Non-pigmented ciliary epithelial cell (primary cell): Measurements from ENCODE around the gene SCN1B.
"Not testable (repeated sequence)": the region's sequence is repeated elsewhere in the genome, so short reads cannot be mapped to it uniquely, and the experiment has no call there.

Experiments used
- DNase-seq: peaks from one replicate; pipeline ENCODE4 v3.0.0-alpha.2; 2010; ENCODE audit warnings: low read depth

SCN1B gene

GRCh38 chr19:35030257-35031071, at the start of gene SCN1B:
Gene SCN1B (plus strand): TSS chr19:35030470. CDS start chr19:35030821, 351 bp downstream.
- DNase-seq = no peak

GRCh38 chr19:34982275-34982674, 48.0 kb upstream of the SCN1B start:
- no peak for DNase-seq

DNA sequence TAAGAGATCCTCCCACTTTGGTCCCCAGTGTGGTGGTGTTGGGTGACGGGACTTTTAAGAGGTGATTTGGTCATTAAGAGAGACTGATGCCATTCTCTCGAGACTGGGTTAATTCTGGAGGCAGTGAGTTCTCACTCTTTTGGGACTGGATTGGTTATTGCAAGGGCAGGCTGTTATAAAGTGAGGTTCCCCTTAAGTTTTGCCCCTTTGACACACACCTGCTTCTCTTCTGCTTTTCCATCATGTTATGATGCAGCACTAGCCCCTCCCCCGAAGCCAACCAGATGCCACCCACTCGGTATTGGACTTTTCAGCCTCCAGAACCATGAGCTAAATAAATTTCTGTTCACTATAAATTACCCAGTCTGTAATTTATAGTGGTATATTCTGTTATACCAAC, 46.5 kb upstream of the SCN1B start:
- DNase-seq = no peak

GRCh38 chr19:34984287-34984686, 46.0 kb upstream of the SCN1B start:
- no peak for DNase-seq

- no peak for DNase-seq
Observed at GRCh38 chr19:34985249-34986022, 44.8 kb upstream of the SCN1B start.

GRCh38 chr19:34988119-34988518, 42.2 kb upstream of the SCN1B start:
- DNase-seq = no peak

GRCh38 chr19:34989298-34989697, 41.0 kb upstream of the SCN1B start:
- DNase-seq = no peak

- no peak for DNase-seq
Observed at GRCh38 chr19:34990578-34991192, 39.6 kb upstream of the SCN1B start.

DNA sequence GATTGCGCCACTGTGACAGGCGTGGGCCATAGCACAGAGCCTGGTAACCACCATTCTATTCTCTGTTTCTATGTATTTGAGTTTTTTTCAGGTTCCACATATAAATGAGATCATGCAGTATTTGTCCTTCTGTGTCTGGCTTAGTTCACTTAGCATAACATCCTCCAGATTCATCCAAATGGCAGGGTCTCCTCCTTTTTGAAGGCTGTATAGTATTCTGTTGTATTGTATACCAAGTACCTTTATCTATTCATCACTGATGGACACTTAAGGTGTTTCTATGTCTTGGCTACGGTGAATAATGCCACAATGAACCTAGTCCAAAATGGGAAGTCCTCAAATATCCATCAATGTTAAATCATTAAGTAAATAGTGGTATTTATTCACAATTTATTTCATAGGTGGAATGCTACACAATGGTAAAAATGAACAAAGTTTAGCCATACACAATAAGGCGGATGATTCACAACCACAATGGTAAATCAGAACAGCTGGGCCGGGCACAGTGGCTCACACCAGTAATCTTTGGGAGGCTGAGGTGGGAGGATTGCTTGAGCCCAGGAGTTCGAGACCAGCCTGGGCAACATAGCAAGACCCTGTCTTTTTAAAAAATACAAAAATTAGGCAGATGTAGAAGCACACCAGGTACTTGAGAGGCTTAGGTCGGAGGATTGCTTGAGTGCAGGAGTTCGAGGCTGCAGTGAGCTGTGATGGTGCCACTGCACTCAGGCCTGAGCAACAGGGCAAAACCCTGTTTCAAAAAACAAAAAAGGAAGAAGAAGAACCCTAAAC, 38.5 kb upstream of the SCN1B start:
- DNase-seq = no peak

DNA sequence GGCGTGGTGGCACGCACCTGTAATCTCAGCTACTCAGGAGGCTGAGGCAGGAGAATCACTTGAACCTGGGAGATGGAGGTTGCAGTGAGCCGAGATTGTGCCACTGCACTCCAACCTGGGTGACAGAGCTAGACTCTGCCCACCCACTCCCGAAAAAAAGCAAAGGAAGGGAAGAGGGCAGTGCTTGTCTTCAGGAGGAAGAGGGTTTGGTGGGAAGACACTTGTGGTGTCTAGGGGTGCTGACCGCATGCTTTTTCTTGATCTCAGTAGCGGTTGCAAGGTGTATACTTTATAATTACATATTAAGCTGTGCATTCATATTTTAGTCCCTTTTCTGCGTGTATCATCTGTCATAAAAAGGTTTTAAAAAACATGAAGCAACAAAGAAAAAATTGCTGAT, 37.7 kb upstream of the SCN1B start:
- DNase-seq = not testable (repeated sequence)

- DNase-seq = no peak
Observed at GRCh38 chr19:34994286-34994642, 36.0 kb upstream of the SCN1B start.

DNA sequence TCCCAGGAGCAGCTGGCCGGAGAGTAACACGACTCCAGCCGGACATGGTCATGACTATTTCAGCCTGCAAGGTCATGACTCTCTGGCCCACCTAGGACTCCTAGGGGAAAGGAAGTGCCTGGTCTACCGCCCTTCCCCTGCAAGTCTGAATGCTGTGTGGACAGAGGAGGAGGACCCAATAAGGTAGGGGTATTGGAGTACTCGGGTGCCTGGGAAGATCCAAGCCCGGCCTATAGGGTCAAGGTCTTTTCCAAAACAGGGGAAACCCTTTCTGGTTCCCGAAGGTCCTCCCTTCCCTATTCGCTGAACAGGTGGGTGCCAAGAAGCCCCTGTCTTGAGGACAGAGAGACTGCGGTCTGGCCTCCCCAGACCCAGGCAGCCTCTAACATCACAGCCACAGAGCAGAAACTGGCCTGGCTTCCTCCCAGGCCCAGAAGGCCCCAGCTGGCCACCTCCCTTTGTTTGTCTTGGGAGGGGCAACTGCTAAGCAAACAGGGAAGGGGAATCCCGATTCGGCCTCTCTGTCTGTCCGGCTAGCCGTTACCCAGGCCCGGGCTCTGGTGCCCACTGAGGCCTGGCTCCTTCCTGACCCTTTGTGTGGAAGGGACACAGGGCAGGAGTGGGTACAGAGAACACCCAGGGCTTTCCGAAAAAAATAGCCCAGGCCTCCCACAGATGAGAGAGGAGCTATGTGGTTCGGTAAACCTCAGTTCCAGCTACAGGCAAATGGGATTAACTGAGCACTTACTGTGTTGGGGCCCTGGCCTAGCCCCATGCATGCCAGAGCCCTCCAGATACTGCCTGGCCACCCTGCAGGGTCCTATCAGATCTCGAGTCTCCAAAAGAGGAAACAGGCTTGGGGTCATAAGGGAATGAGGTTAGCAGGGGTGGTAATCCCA, 35.4 kb upstream of the SCN1B start:
- no peak for DNase-seq

DNA sequence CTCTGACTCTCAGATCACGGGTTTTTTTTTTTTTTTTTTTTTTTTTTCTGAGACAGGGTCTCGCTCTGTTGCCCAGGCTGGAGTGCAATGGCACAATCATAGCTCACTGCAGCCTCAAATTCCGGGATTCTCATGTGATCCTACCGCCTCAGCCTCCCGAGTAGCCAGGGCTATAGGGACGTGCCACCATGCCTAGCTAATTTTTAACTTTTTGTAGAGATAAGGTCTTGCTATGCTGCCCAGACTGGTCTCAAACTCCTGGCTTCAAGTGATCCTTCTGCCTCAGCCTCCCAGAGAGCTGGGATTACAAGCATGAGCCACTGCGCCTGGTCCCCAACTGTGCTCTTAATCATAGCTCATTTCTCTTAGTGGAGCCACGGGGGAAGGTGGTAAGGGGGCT, 34.7 kb upstream of the SCN1B start:
- DNase-seq = no peak

DNA sequence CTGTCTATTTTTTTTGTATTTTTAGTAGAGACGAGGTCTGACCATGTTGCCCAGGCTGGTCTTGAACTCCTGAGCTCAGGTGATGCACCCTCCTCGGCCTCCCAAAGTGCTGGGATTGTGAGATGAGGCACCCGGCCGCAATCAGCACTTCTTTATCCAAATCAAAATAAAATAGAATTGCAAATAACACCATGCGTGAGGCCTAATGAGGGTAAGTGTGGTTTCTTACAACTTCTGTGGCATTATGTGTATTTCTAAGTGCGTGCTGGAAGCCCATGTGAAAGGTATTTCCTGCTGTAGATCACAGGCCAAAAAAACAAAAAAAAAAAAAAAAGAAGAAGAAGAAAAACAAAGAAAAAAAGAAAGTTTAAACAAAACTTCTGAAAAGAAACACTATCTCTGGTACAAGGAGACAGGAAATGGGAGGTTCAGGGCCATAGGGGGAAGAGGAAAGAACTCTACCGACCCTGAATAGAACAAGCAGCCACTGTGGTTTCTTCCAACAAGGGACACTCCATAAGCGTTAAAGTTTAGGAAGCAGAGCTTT, 33.1 kb upstream of the SCN1B start:
- no peak for DNase-seq

- DNase-seq = not testable (repeated sequence)
Observed at GRCh38 chr19:34998224-34998623, 32.0 kb upstream of the SCN1B start.

- DNase-seq = no peak
Observed at GRCh38 chr19:34998777-34999497, 31.3 kb upstream of the SCN1B start.

DNA sequence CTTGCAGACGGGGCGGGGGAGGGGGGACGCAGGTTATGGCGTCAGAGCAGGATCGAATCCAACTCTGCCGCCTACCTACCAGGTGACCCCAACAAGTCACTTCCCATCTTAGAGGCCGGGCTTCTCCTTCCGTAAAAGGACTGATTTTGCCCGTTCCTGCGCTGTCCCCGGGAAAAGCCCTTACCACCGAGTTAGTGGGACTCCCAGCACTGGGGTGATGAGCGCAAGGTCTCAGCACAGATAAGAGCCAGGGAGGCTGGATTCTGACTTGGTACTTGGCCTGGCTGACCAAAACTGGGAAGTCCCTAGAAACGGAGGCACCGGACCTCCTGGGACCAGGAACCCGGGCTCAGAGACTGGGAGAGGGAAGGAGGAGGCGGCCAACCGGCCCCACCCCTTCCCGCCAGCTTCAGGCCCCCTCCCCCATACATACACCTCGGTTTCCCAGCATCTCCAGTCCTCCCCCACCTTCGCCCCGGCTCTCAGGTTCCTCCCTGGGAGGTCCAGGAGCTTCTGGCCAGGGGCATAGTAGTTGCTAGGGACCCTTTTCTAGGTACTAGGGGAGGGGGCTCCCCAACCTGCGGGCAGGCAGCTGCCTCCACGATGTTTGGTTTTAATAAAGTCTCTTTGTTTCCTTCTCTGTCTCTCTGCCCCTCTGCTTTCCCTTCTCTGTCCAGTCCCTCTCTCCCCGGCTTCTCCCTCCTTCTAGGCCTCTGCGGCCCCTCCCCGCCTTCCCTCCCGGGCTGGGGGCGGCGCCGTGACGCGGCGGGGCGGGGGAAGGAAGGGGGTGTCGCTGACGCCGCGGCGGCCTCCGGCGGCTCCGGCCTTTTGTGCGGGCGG, 30.6 kb upstream of the SCN1B start, which contains the start of gene GRAMD1A:
GRAMD1A (plus strand) TSS at position 826 of the 840 bp plus-strand sequence. CDS start 156 bp downstream, outside the sequence.
- DNase-seq = no peak

- no peak for DNase-seq
Observed at GRCh38 chr19:35000338-35000646, 30.0 kb upstream of the SCN1B start.
